C1 segment of cervical spinal cord (tissue), 14 donors: ENCODE results near the gene SYNGR2.
"Not testable (repeated sequence)": the region's sequence is repeated elsewhere in the genome, so short reads cannot be mapped to it uniquely, and the experiment has no call there.

ENCODE experiments used
- DNase-seq, 14 donors: peaks; one replicate each; lab custom pipeline; 2025; lab: John Stamatoyannopoulos, UW

The SYNGR2 gene

GRCh38 chr17:78129351-78130089 lies 38.9 kb upstream of the SYNGR2 start:
- no peak for DNase-seq

- no peak for DNase-seq
These were observed 38.3 kb upstream of the SYNGR2 start for GRCh38 chr17:78130090-78130436.

GRCh38 chr17:78130437-78131101 lies 37.8 kb upstream of the SYNGR2 start, which contains the start of gene TMC8:
Gene TMC8, plus strand, starts transcription at chr17:78130771. Its CDS starts 818 bp downstream, at chr17:78131589.
- DNase-seq: peak in 7 of 14 donors; percentile 27 to 58 (median 45)

GRCh38 chr17:78131172-78132083 lies 37.0 kb upstream of the SYNGR2 start:
- DNase-seq: peak in 3 of 14 donors; percentile 24 to 52 (median 45)

- no peak for DNase-seq
These were observed 36.2 kb upstream of the SYNGR2 start for GRCh38 chr17:78132084-78132676.

- DNase-seq: no peak
These were observed 35.6 kb upstream of the SYNGR2 start for GRCh38 chr17:78132767-78133178.

GRCh38 chr17:78133179-78133951 lies 35.0 kb upstream of the SYNGR2 start:
- no peak for DNase-seq

GRCh38 chr17:78133971-78134898 lies 34.1 kb upstream of the SYNGR2 start:
- DNase-seq: peak in 2 of 14 donors; percentile 12 to 23

GRCh38 chr17:78134899-78135385 lies 33.4 kb upstream of the SYNGR2 start:
- DNase-seq: no peak

GRCh38 chr17:78135858-78136500 lies 32.4 kb upstream of the SYNGR2 start:
- DNase-seq: no peak

GRCh38 chr17:78137392-78138203 lies 30.8 kb upstream of the SYNGR2 start:
- no peak for DNase-seq

GRCh38 chr17:78138204-78139060 lies 29.9 kb upstream of the SYNGR2 start:
- no peak for DNase-seq

- not testable (repeated sequence) for DNase-seq
These were observed 28.6 kb upstream of the SYNGR2 start for GRCh38 chr17:78139861-78140168.

GRCh38 chr17:78140169-78141051 lies 28.0 kb upstream of the SYNGR2 start:
- peak in 5 of 14 donors; percentile 15 to 60 (median 35) for DNase-seq

- DNase-seq: no peak
These were observed 26.8 kb upstream of the SYNGR2 start for GRCh38 chr17:78141437-78142118.
